Measurements from ENCODE around the gene CCDC15.

CCDC15 gene

DNA sequence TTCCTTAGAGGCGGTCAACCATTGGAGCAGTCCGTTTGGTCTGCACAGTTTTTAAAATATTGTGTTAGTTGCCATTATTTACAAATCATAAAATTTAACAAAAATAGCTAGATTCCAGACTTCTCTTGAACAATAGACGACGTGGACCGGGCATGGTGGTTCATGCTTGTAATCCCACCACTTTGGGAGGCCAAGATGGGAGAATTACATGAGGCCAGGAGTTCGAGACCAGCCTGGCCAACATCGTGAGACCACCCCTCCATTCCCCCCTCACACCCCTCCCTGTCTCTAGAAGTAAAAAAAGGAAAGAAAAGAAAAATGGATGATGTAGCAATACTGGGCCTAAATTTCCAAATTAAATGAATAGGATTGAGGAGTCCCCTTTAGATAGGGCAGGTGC lies 110.1 kb downstream of the CCDC15 start:
- no peak overlapping the region for H4K91ac ChIP-seq (ENCODE audit: low read depth, low read length)
- no peak overlapping the region for H2BK5ac ChIP-seq (ENCODE audit: low read depth, low read length, poor library complexity)
- H3K14ac ChIP-seq (ENCODE audit: low read length), result no peak overlapping the region
- no peak overlapping the region for H4K12ac ChIP-seq (ENCODE audit: low read depth, low read length)
- no peak overlapping the region for H3K18ac ChIP-seq (ENCODE audit: low read length)
- H3K4me1 ChIP-seq (ENCODE audit: control insufficient read depth in 1 of 2, insufficient read depth in 2 of 2, low read length in 2 of 2), result peaks cover 8 to 10% of the 10 kb centered on the region in 2 experiments
- no peak overlapping the region for H4K8ac ChIP-seq (ENCODE audit: low read depth, low read length)
- no peak overlapping the region for H3K23ac ChIP-seq (ENCODE audit: low read length)
- H3K9ac ChIP-seq (ENCODE audit: low read length), result no peak overlapping the region
- no peaks in the 10 kb centered on the region for H3K36me3 ChIP-seq (ENCODE audit: control insufficient read depth in 1 of 2, insufficient read depth in 2 of 2, low read length in 2 of 2)
- no peaks in the 10 kb centered on the region for H3K79me2 ChIP-seq (ENCODE audit: control insufficient read depth, insufficient read depth, low read length, poor library complexity)
- no peak overlapping the region for H3K4me2 ChIP-seq (ENCODE audit: low read length)
- no peaks in the 10 kb centered on the region for H3K9me3 ChIP-seq (ENCODE audit: insufficient read depth, low read depth, low read length)
- no CpG with 5 or more reads among the region's 7 CpGs for WGBS (ENCODE audit: extremely low coverage, insufficient coverage, insufficient read length)
- peaks cover 32% of the 10 kb centered on the region for H3K27me3 ChIP-seq (ENCODE audit: insufficient read depth, low read length)
- H2BK120ac ChIP-seq (ENCODE audit: insufficient read depth, low read length, poor library complexity), result no peak overlapping the region
- H3K79me1 ChIP-seq (ENCODE audit: low read length), result peaks cover 1% of the 10 kb centered on the region
- DNase-seq, result no peak
- H3K27ac ChIP-seq (ENCODE audit: low read depth, low read length), result no peak overlapping the region
- H3K4ac ChIP-seq (ENCODE audit: low read depth, low read length), result no peak overlapping the region
- H2AFZ ChIP-seq (ENCODE audit: insufficient read depth, low read length, poor library complexity), result no peak overlapping the region
- no peak overlapping the region for H2AK5ac ChIP-seq (ENCODE audit: low read length)
- no peak overlapping the region for H3K4me3 ChIP-seq (ENCODE audit: low read depth, low read length)
- no peak overlapping the region for H2BK12ac ChIP-seq (ENCODE audit: low read length)

DNA sequence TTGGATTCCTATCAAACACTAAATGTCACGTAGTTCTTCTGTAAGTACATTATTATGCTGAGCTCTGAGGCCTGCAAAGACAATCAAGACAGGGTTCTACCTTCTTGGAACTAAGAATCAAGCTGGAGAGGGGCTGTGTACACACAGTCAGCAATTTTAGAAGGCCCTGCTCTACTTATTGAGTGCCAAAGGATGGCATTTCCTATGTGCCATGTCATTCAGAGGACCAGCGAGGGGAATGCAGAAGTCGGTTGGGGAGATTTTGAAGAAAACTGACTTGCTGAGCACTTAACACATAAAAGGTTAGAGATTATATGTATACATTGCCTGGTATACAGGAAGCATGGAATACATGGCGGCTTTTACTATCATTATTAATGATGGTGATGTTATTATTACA lies 114.4 kb downstream of the CCDC15 start:
- Histone ChIP-seq H2AK5ac (ENCODE audit: low read length) (no peak overlapping the region), H3K23ac (ENCODE audit: low read length) (no peak overlapping the region), H3K27me3 (ENCODE audit: insufficient read depth, low read length) (peaks cover 12% of the 10 kb centered on the region), H3K18ac (ENCODE audit: low read length) (no peak overlapping the region), H3K79me2 (ENCODE audit: control insufficient read depth, insufficient read depth, low read length, poor library complexity) (no peaks in the 10 kb centered on the region), H2BK12ac (ENCODE audit: low read length) (no peak overlapping the region), H4K12ac (ENCODE audit: low read depth, low read length) (no peak overlapping the region), H3K36me3 (ENCODE audit: control insufficient read depth in 1 of 2, insufficient read depth in 2 of 2, low read length in 2 of 2) (no peaks in the 10 kb centered on the region), H4K8ac (ENCODE audit: low read depth, low read length) (no peak overlapping the region), H3K4me3 (ENCODE audit: low read depth, low read length) (no peak overlapping the region), H3K14ac (ENCODE audit: low read length) (no peak overlapping the region), H2BK120ac (ENCODE audit: insufficient read depth, low read length, poor library complexity) (no peak overlapping the region), H2AFZ (ENCODE audit: insufficient read depth, low read length, poor library complexity) (no peak overlapping the region), H3K4me2 (ENCODE audit: low read length) (no peak overlapping the region), H3K9ac (ENCODE audit: low read length) (no peak overlapping the region), H4K91ac (ENCODE audit: low read depth, low read length) (no peak overlapping the region), H3K9me3 (ENCODE audit: insufficient read depth, low read depth, low read length) (no peaks in the 10 kb centered on the region), H3K4ac (ENCODE audit: low read depth, low read length) (no peak overlapping the region), H3K27ac (ENCODE audit: low read depth, low read length) (no peak overlapping the region), H3K79me1 (ENCODE audit: low read length) (no peaks in the 10 kb centered on the region), H3K4me1 (ENCODE audit: control insufficient read depth in 1 of 2, insufficient read depth in 2 of 2, low read length in 2 of 2) (peaks cover 5 to 12% of the 10 kb centered on the region in 2 experiments), H2BK5ac (ENCODE audit: low read depth, low read length, poor library complexity) (no peak overlapping the region)
- no CpG with 5 or more reads among the region's 4 CpGs for WGBS (ENCODE audit: extremely low coverage, insufficient coverage, insufficient read length)
- DNase-seq, result no peak

DNA sequence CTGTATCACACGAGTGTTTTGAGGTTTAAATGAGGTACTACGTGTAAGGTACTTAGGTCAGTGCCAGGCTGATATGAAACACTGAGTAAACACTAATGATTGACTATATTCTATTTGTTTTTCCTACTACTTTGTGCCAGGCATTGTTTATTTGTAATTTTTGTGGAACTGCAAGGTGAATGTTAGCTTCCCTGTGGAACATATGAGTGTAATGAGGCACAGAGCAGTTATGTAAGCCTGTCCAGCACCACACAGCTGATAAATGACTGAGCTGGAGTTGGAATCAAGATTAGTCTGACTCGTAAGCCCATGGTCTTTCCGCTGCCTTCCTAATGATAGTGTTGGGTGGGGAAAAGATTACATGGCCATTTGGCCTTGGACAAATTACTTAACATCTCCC lies 115.0 kb downstream of the CCDC15 start:
- H3K27me3 ChIP-seq (ENCODE audit: insufficient read depth, low read length), result peaks cover 5% of the 10 kb centered on the region
- no peak overlapping the region for H3K4me2 ChIP-seq (ENCODE audit: low read length)
- peaks cover 0 to 8% of the 10 kb centered on the region in 2 experiments for H3K4me1 ChIP-seq (ENCODE audit: control insufficient read depth in 1 of 2, insufficient read depth in 2 of 2, low read length in 2 of 2)
- H2AK5ac ChIP-seq (ENCODE audit: low read length), result no peak overlapping the region
- no peak overlapping the region for H3K27ac ChIP-seq (ENCODE audit: low read depth, low read length)
- H3K9me3 ChIP-seq (ENCODE audit: insufficient read depth, low read depth, low read length), result no peaks in the 10 kb centered on the region
- H4K8ac ChIP-seq (ENCODE audit: low read depth, low read length), result no peak overlapping the region
- no peaks in the 10 kb centered on the region for H3K36me3 ChIP-seq (ENCODE audit: control insufficient read depth in 1 of 2, insufficient read depth in 2 of 2, low read length in 2 of 2)
- no peak overlapping the region for H3K4me3 ChIP-seq (ENCODE audit: low read depth, low read length)
- H3K4ac ChIP-seq (ENCODE audit: low read depth, low read length), result no peak overlapping the region
- no peak overlapping the region for H4K91ac ChIP-seq (ENCODE audit: low read depth, low read length)
- no peaks in the 10 kb centered on the region for H3K79me1 ChIP-seq (ENCODE audit: low read length)
- DNase-seq, result no peak
- no CpG with 5 or more reads among the region's 4 CpGs for WGBS (ENCODE audit: extremely low coverage, insufficient coverage, insufficient read length)
- no peak overlapping the region for H2BK5ac ChIP-seq (ENCODE audit: low read depth, low read length, poor library complexity)
- H2BK120ac ChIP-seq (ENCODE audit: insufficient read depth, low read length, poor library complexity), result no peak overlapping the region
- no peak overlapping the region for H3K14ac ChIP-seq (ENCODE audit: low read length)
- H3K79me2 ChIP-seq (ENCODE audit: control insufficient read depth, insufficient read depth, low read length, poor library complexity), result no peaks in the 10 kb centered on the region
- no peak overlapping the region for H2BK12ac ChIP-seq (ENCODE audit: low read length)
- H2AFZ ChIP-seq (ENCODE audit: insufficient read depth, low read length, poor library complexity), result no peak overlapping the region
- no peak overlapping the region for H3K18ac ChIP-seq (ENCODE audit: low read length)
- H3K23ac ChIP-seq (ENCODE audit: low read length), result no peak overlapping the region
- no peak overlapping the region for H3K9ac ChIP-seq (ENCODE audit: low read length)
- no peak overlapping the region for H4K12ac ChIP-seq (ENCODE audit: low read depth, low read length)

DNA sequence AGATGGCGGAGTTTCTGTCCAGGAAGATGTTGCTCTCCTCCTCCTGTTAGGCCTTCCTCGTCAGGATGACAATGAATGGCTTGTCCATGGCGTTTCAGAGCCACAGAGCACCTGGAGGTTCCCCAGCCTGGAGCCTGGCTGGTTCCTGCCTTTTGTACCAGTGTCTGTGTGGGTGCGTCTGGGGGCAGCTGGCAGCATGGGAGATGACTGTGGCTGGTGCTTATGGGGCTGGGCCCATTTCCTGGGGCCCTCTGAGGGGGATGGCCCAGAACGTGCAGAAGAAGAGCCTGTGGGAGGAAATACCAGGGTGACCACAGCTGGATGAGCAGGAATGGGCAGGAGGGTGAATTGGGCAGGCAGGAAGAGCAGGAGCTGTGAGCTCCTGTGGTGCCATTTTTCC lies 115.8 kb downstream of the CCDC15 start:
- Histone ChIP-seq H4K91ac (ENCODE audit: low read depth, low read length) (no peak overlapping the region), H4K8ac (ENCODE audit: low read depth, low read length) (no peak overlapping the region), H2BK5ac (ENCODE audit: low read depth, low read length, poor library complexity) (no peak overlapping the region), H3K18ac (ENCODE audit: low read length) (no peak overlapping the region), H2BK12ac (ENCODE audit: low read length) (no peak overlapping the region), H3K9ac (ENCODE audit: low read length) (no peak overlapping the region), H3K9me3 (ENCODE audit: insufficient read depth, low read depth, low read length) (no peaks in the 10 kb centered on the region), H3K14ac (ENCODE audit: low read length) (no peak overlapping the region), H2BK120ac (ENCODE audit: insufficient read depth, low read length, poor library complexity) (no peak overlapping the region), H3K36me3 (ENCODE audit: control insufficient read depth in 1 of 2, insufficient read depth in 2 of 2, low read length in 2 of 2) (no peaks in the 10 kb centered on the region), H3K27ac (ENCODE audit: low read depth, low read length) (no peak overlapping the region), H3K23ac (ENCODE audit: low read length) (no peak overlapping the region), H2AK5ac (ENCODE audit: low read length) (no peak overlapping the region), H3K4ac (ENCODE audit: low read depth, low read length) (no peak overlapping the region), H3K4me2 (ENCODE audit: low read length) (no peak overlapping the region), H4K12ac (ENCODE audit: low read depth, low read length) (no peak overlapping the region), H3K27me3 (ENCODE audit: insufficient read depth, low read length) (peaks cover 2% of the 10 kb centered on the region), H3K4me3 (ENCODE audit: low read depth, low read length) (no peak overlapping the region), H3K4me1 (ENCODE audit: control insufficient read depth in 1 of 2, insufficient read depth in 2 of 2, low read length in 2 of 2) (peaks cover 0 to 8% of the 10 kb centered on the region in 2 experiments), H3K79me2 (ENCODE audit: control insufficient read depth, insufficient read depth, low read length, poor library complexity) (no peaks in the 10 kb centered on the region), H2AFZ (ENCODE audit: insufficient read depth, low read length, poor library complexity) (no peak overlapping the region), H3K79me1 (ENCODE audit: low read length) (no peaks in the 10 kb centered on the region)
- no CpG with 5 or more reads among the region's 5 CpGs for WGBS (ENCODE audit: extremely low coverage, insufficient coverage, insufficient read length)
- DNase-seq, result no peak
